Uterus (tissue), 2 donors: ENCODE results near the gene ZSWIM6.

ENCODE experiments used
- CTCF ChIP-seq, 4 experiments: fragments of 200-600 bp in 2 of 4; fragments of 450-650 bp in 2 of 4; sonication (generic) in 2 of 4; IDR thresholded peaks; one replicate each; pipeline ENCODE4 v1.5.1; 2016 to 2019; ENCODE audit warnings: antibody characterized with exemption in 4 of 4, mild to moderate bottlenecking in 2 of 4, moderate library complexity in 1 of 4
- POLR2A ChIP-seq, 2 donors: fragments of 450-650 bp; IDR thresholded peaks; one replicate each; pipeline ENCODE4 v1.6.1; 2016; ENCODE audit warnings: antibody characterized with exemption in 2 of 2, mild to moderate bottlenecking in 1 of 2, moderate library complexity in 1 of 2

- TF ChIP-seq CTCF (IDR thresholded peaks at IDR 0.05) (no peak), POLR2A (IDR thresholded peaks at IDR 0.05) (no peak)
These were observed 142.7 kb downstream of the ZSWIM6 start for GRCh38 chr5:61474746-61475145.
